K562 (cell line): ENCODE results near the gene USF2. TPM values are rescaled to one million over a fixed set of nuclear protein-coding genes. Genes with fewer than 3 reads are reported as not detected.

Experiments used
- BRD9 ChIP-seq: fragments of 450-650 bp; IDR thresholded peaks from 2 replicates; pipeline ENCODE4 v1.6.1; 2018; ENCODE audit warnings: low read depth; ENCODE audit not compliant: partially characterized antibody
- DPF2 ChIP-seq: fragments of 450-650 bp; IDR thresholded peaks from 2 replicates; pipeline ENCODE4 v1.6.1; 2016
- ETS1 ChIP-seq: conservative IDR thresholded peaks from 2 replicates; pipeline ENCODE4 v1.6.1; 2011; ENCODE audit warnings: low read depth, mild to moderate bottlenecking, low read length; ENCODE audit not compliant: control insufficient read depth
- MAFF ChIP-seq: IDR thresholded peaks from 2 replicates; pipeline ENCODE4 v1.6.1; 2012; ENCODE audit warnings: low read length, improper control_type of control experiment
- NELFE ChIP-seq: IDR thresholded peaks from 2 replicates; pipeline ENCODE4 v1.6.1; 2011; ENCODE audit warnings: mild to moderate bottlenecking; ENCODE audit not compliant: insufficient read depth, insufficient read length
- RBM25 ChIP-seq: fragments of 200-400 bp; formaldehyde crosslinking; IDR thresholded peaks from 2 replicates; pipeline ENCODE4 v1.6.1; 2018; ENCODE audit warnings: low read length, low read depth, moderate library complexity; ENCODE audit not compliant: severe bottlenecking
- TBL1XR1 ChIP-seq, 2 experiments: IDR thresholded peaks; 2 replicates each; pipeline ENCODE4 v1.6.1; 2012; ENCODE audit warnings: improper control_type of control experiment in 2 of 2, low read length in 2 of 2, mild to moderate bottlenecking in 1 of 2
- YY1 ChIP-seq, 3 experiments: IDR thresholded peaks; 2 replicates each; pipeline ENCODE4 v1.6.1; 2011; ENCODE audit warnings: low read length in 2 of 3, mild to moderate bottlenecking in 2 of 3, moderate library complexity in 2 of 3, borderline replicate concordance in 1 of 3, control low read depth in 1 of 3, low read depth in 1 of 3; ENCODE audit not compliant: insufficient read depth in 3 of 3, insufficient replicate concordance in 2 of 3, control insufficient read depth in 1 of 3, insufficient read length in 1 of 3; ENCODE audit errors: extremely low read depth in 1 of 3
- polyA plus RNA-seq, 8 experiments: library from polyadenylated mRNA; depleted of rRNA in 4 of 8; stranded (reverse) in 5 of 8; unstranded in 3 of 8; fragments of >200 nt; fragmentation: Nextera tagmentation in 2 of 8; fragmentation: Illumina TruSeq in 1 of 8; extraction: Ambion mirVana in 2 of 8; extraction: Trizol in 1 of 8; gene quantifications; 2 replicates each; pipeline versions ENCODE4 v1.2.1 to v1.2.3, GENCODE V29; 2011 to 2014; ENCODE audit warnings: inconsistent platforms in 1 of 8, missing spikeins in 1 of 8
- total RNA-seq, 7 experiments: library from RNA; depleted of rRNA in 6 of 7; stranded (reverse); fragments of >200 nt in 6 of 7; fragmentation: Illumina TruSeq in 2 of 7; extraction: Trizol in 2 of 7; gene quantifications; 2 replicates each; pipeline versions ENCODE4 v1.2.1 to v1.2.3, GENCODE V29; 2011 to 2021; ENCODE audit warnings: low replicate concordance in 1 of 7
- TF ChIP-seq, protein P1 (sequence below): fragments of 200-800 bp; sonication (Bioruptor generic); IDR thresholded peaks from 2 replicates; pipeline ENCODE4 v1.6.1; 2016; ENCODE audit warnings: missing genetic modification characterization, missing compliant biosample characterization
- TF ChIP-seq, protein P2 (sequence below), 3 experiments: fragments of 200-800 bp in 1 of 3; fragments of 250-450 bp in 1 of 3; fragments of 450-650 bp in 1 of 3; sonication (Bioruptor Pico) in 1 of 3; sonication (Bioruptor generic) in 1 of 3; formaldehyde crosslinking in 1 of 3; IDR thresholded peaks; 2 replicates each; pipeline versions ENCODE4 v1.6.1 to v1.8.0; 2016 to 2022; ENCODE audit warnings: mild to moderate bottlenecking in 2 of 3, missing genetic modification characterization in 2 of 3, missing compliant biosample characterization in 1 of 3, moderate library complexity in 1 of 3
- TF ChIP-seq, protein P3 (sequence below): sonication (generic); formaldehyde crosslinking; IDR thresholded peaks from 2 replicates; pipeline ENCODE4 v1.8.0; 2022; ENCODE audit warnings: mild to moderate bottlenecking, missing genetic modification reagents

USF2 gene
- total and polyA plus RNA-seq, 9 of the 15 experiments (the other 6 are each of a cell fraction or from before 2014, with no cell fraction given), result 0.27 to 93.7 (median 58.4) TPM

DNA sequence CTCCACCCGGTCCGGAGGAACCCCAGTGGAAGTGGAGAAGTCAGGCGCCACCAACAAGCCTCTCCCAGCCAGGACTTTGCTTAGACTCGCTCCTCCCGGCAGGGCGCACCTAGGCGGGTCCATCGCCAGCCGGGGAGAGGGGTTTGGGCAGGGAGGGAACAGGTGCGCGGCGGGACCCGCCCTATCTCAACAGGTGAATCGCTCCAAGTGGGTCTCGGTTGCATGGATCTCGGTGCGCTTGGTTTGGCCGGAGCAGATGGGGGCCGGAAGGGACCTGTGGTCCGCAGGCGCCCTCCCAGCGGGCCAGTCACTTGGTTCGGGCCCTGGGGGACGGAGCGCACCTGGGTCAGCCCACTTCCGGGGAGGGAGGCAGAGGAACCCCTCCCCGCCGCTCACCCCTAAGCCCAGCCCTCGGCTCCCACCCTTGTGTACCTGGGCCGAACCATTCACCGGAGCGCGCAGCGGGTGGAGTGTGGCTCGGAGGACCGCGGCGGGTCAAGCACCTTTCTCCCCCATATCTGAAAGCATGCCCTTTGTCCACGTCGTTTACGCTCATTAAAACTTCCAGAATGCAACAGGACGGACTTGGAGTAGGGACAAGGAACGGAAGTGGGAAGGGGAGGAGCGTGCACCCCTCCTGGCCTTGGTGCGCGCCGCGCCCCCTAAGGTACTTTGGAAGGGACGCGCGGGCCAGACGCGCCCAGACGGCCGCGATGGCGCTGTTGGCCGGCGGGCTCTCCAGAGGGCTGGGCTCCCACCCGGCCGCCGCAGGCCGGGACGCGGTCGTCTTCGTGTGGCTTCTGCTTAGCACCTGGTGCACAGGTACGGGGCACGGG is 20.2 kb upstream of the USF2 start, which contains the start of gene LSR (continued):
- TF ChIP-seq, protein P1, sequence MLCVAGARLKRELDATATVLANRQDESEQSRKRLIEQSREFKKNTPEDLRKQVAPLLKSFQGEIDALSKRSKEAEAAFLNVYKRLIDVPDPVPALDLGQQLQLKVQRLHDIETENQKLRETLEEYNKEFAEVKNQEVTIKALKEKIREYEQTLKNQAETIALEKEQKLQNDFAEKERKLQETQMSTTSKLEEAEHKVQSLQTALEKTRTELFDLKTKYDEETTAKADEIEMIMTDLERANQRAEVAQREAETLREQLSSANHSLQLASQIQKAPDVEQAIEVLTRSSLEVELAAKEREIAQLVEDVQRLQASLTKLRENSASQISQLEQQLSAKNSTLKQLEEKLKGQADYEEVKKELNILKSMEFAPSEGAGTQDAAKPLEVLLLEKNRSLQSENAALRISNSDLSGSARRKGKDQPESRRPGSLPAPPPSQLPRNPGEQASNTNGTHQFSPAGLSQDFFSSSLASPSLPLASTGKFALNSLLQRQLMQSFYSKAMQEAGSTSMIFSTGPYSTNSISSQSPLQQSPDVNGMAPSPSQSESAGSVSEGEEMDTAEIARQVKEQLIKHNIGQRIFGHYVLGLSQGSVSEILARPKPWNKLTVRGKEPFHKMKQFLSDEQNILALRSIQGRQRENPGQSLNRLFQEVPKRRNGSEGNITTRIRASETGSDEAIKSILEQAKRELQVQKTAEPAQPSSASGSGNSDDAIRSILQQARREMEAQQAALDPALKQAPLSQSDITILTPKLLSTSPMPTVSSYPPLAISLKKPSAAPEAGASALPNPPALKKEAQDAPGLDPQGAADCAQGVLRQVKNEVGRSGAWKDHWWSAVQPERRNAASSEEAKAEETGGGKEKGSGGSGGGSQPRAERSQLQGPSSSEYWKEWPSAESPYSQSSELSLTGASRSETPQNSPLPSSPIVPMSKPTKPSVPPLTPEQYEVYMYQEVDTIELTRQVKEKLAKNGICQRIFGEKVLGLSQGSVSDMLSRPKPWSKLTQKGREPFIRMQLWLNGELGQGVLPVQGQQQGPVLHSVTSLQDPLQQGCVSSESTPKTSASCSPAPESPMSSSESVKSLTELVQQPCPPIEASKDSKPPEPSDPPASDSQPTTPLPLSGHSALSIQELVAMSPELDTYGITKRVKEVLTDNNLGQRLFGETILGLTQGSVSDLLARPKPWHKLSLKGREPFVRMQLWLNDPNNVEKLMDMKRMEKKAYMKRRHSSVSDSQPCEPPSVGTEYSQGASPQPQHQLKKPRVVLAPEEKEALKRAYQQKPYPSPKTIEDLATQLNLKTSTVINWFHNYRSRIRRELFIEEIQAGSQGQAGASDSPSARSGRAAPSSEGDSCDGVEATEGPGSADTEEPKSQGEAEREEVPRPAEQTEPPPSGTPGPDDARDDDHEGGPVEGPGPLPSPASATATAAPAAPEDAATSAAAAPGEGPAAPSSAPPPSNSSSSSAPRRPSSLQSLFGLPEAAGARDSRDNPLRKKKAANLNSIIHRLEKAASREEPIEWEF, result no peak
- TF ChIP-seq RBM25, result no peak
- TF ChIP-seq ETS1, result peak; percentile 74; the same call in 1 of the 2 replicates
- peak; percentile 70 for TF ChIP-seq NELFE
- no peak for TF ChIP-seq BRD9
- TF ChIP-seq TBL1XR1 (IDR thresholded peaks at IDR 0.05; ENCODE audit: low read length in 2 of 2), result peak in 1 of 2 experiments; percentile 5; a peak in 1 of 4 replicates
- peak; percentile 28; the same call in 1 of the 2 replicates for TF ChIP-seq MAFF
- TF ChIP-seq DPF2, result peak; percentile 17; the same call in 1 of the 2 replicates
- TF ChIP-seq, protein P2, sequence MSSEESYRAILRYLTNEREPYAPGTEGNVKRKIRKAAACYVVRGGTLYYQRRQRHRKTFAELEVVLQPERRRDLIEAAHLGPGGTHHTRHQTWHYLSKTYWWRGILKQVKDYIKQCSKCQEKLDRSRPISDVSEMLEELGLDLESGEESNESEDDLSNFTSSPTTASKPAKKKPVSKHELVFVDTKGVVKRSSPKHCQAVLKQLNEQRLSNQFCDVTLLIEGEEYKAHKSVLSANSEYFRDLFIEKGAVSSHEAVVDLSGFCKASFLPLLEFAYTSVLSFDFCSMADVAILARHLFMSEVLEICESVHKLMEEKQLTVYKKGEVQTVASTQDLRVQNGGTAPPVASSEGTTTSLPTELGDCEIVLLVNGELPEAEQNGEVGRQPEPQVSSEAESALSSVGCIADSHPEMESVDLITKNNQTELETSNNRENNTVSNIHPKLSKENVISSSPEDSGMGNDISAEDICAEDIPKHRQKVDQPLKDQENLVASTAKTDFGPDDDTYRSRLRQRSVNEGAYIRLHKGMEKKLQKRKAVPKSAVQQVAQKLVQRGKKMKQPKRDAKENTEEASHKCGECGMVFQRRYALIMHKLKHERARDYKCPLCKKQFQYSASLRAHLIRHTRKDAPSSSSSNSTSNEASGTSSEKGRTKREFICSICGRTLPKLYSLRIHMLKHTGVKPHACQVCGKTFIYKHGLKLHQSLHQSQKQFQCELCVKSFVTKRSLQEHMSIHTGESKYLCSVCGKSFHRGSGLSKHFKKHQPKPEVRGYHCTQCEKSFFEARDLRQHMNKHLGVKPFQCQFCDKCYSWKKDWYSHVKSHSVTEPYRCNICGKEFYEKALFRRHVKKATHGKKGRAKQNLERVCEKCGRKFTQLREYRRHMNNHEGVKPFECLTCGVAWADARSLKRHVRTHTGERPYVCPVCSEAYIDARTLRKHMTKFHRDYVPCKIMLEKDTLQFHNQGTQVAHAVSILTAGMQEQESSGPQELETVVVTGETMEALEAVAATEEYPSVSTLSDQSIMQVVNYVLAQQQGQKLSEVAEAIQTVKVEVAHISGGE (CRISPR knock-in tag; IDR thresholded peaks at IDR 0.05), result peak; percentile 64 to 91 (median 78); a peak in 4 of 6 replicates
- peak; percentile 74 to 89 (median 78) for TF ChIP-seq YY1 (IDR thresholded peaks at IDR 0.05; ENCODE audit: borderline replicate concordance in 1 of 3, control insufficient read depth in 1 of 3, extremely low read depth in 1 of 3, insufficient read depth in 3 of 3, insufficient read length in 1 of 3, insufficient replicate concordance in 2 of 3, low read depth in 1 of 3, low read length in 2 of 3)
- TF ChIP-seq, protein P3, sequence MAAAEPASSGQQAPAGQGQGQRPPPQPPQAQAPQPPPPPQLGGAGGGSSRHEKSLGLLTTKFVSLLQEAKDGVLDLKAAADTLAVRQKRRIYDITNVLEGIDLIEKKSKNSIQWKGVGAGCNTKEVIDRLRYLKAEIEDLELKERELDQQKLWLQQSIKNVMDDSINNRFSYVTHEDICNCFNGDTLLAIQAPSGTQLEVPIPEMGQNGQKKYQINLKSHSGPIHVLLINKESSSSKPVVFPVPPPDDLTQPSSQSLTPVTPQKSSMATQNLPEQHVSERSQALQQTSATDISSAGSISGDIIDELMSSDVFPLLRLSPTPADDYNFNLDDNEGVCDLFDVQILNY (CRISPR knock-in tag), result 0 out of 2 replicates have a peak, but pooled peaks have one; percentile 36
